Measurements from ENCODE around the gene PCDHGC3.

GRCh38 chr5:141517312-141517711 lies 41.5 kb downstream of the PCDHGC3 start:
- TF ChIP-seq, protein P1, sequence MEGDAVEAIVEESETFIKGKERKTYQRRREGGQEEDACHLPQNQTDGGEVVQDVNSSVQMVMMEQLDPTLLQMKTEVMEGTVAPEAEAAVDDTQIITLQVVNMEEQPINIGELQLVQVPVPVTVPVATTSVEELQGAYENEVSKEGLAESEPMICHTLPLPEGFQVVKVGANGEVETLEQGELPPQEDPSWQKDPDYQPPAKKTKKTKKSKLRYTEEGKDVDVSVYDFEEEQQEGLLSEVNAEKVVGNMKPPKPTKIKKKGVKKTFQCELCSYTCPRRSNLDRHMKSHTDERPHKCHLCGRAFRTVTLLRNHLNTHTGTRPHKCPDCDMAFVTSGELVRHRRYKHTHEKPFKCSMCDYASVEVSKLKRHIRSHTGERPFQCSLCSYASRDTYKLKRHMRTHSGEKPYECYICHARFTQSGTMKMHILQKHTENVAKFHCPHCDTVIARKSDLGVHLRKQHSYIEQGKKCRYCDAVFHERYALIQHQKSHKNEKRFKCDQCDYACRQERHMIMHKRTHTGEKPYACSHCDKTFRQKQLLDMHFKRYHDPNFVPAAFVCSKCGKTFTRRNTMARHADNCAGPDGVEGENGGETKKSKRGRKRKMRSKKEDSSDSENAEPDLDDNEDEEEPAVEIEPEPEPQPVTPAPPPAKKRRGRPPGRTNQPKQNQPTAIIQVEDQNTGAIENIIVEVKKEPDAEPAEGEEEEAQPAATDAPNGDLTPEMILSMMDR (IDR thresholded peaks at IDR 0.05; ENCODE audit: low read depth, low read length): no peak
- TF ChIP-seq POLR2A (IDR thresholded peaks at IDR 0.05; ENCODE audit: extremely low read depth, insufficient read length) (no peak), MYC (IDR thresholded peaks at IDR 0.05; ENCODE audit: low read depth, low read length) (no peak)
- TF ChIP-seq, protein P2, sequence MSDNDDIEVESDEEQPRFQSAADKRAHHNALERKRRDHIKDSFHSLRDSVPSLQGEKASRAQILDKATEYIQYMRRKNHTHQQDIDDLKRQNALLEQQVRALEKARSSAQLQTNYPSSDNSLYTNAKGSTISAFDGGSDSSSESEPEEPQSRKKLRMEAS (IDR thresholded peaks at IDR 0.05; ENCODE audit: low read depth, low read length): no peak

Data from NB4 (cell line).